ENCODE results near the gene CCDC88B. TPM values are rescaled to one million over a fixed set of nuclear protein-coding genes. Genes with fewer than 3 reads are reported as not detected.

Gene CCDC88B
- total and polyA plus RNA-seq, 5 donors, result 5.9 to 25.1 (median 12.7) TPM

GRCh38 chr11:64297699-64298358, 42.2 kb upstream of the CCDC88B start:
- ATAC-seq (no peak), DNase-seq (peak in 1 of 3 donors; percentile 68)
- H3K9me3 ChIP-seq (ENCODE audit: control insufficient read depth, low read length), result no peaks in the 10 kb centered on the region
- peaks cover 2% of the 10 kb centered on the region for H3K4me1 ChIP-seq (ENCODE audit: control insufficient read depth, insufficient read depth, low read length)
- no peaks in the 10 kb centered on the region for H3K27me3 ChIP-seq (ENCODE audit: control insufficient read depth, insufficient read depth)
- H3K4me3 ChIP-seq (ENCODE audit: low read length), result no peak overlapping the region
- no peak overlapping the region for H3K27ac ChIP-seq (ENCODE audit: low read length)
- intact Hi-C loops (cut with DNase I), result no loop called here
- 42% methylated on average over 18 of the region's 18 CpGs for WGBS

- Histone ChIP-seq H3K4me3 (ENCODE audit: low read length) (peak overlapping the region; percentile 37), H3K4me1 (ENCODE audit: control insufficient read depth, insufficient read depth, low read length) (peaks cover 6% of the 10 kb centered on the region), H3K27ac (ENCODE audit: low read length) (no peak overlapping the region), H3K27me3 (ENCODE audit: control insufficient read depth, insufficient read depth) (no peaks in the 10 kb centered on the region), H3K9me3 (ENCODE audit: control insufficient read depth, low read length) (no peaks in the 10 kb centered on the region)
- WGBS, result 4% methylated on average over 60 of the region's 60 CpGs
- ATAC-seq (peak; percentile 54 to 61), DNase-seq (peak; percentile 74 to 92 (median 91))
- intact Hi-C loops (cut with DNase I), result no loop called here
Measured at GRCh38 chr11:64298966-64299846, 40.8 kb upstream of the CCDC88B start.

GRCh38 chr11:64299847-64300648, 40.0 kb upstream of the CCDC88B start, which contains the start of gene CATSPERZ:
Gene CATSPERZ (plus strand): TSS chr11:64300358. CDS start chr11:64300411, 53 bp downstream.
- no peak for ATAC-seq
- Histone ChIP-seq H3K27ac (ENCODE audit: low read length) (no peak within 1 kb of the TSS), H3K4me3 (ENCODE audit: low read length) (peak within 1 kb of the TSS; percentile 37), H3K27me3 (ENCODE audit: control insufficient read depth, insufficient read depth) (no peaks in the 10 kb centered on the region), H3K9me3 (ENCODE audit: control insufficient read depth, low read length) (no peaks in the 10 kb centered on the region), H3K4me1 (ENCODE audit: control insufficient read depth, insufficient read depth, low read length) (peaks cover 6% of the 10 kb centered on the region)
- peak in 2 of 3 donors; percentile 66 for DNase-seq
- intact Hi-C loops (cut with DNase I), result loop anchor here in 2 of 4 donors (2.0 to 5.0 kb wide), 4 partner anchors 63 to 113 kb away; partner anchors contain the start of genes FERMT3 (in 1 of the 2) and STIP1 (in 1 of the 2)
- 10% methylated on average over 54 of the region's 54 CpGs for WGBS

GRCh38 chr11:64303109-64304031, 36.6 kb upstream of the CCDC88B start:
- DNase-seq (peak in 2 of 3 donors; percentile 39 to 47), ATAC-seq (no peak)
- intact Hi-C loops (cut with DNase I), result loop anchor here in 1 of 4 donors (5.0 kb wide), 3 partner anchors 66 to 116 kb away; partner anchors contain the start of genes FERMT3 and STIP1
- peaks cover 10% of the 10 kb centered on the region for H3K4me1 ChIP-seq (ENCODE audit: control insufficient read depth, insufficient read depth, low read length)
- 84% methylated on average over 13 of the region's 13 CpGs for WGBS
- H3K9me3 ChIP-seq (ENCODE audit: control insufficient read depth, low read length), result no peaks in the 10 kb centered on the region
- H3K27me3 ChIP-seq (ENCODE audit: control insufficient read depth, insufficient read depth), result no peaks in the 10 kb centered on the region
- H3K4me3 ChIP-seq (ENCODE audit: low read length), result no peak overlapping the region
- H3K27ac ChIP-seq (ENCODE audit: low read length), result peak overlapping the region; percentile 83

GRCh38 chr11:64304032-64304315, 36.0 kb upstream of the CCDC88B start:
- no peak for ATAC-seq
- no peak for DNase-seq
- 55% methylated on average over 5 of the region's 5 CpGs for WGBS
- H3K4me3 ChIP-seq (ENCODE audit: low read length), result no peak overlapping the region
- no peaks in the 10 kb centered on the region for H3K9me3 ChIP-seq (ENCODE audit: control insufficient read depth, low read length)
- intact Hi-C loops (cut with DNase I), result loop anchor here in 1 of 4 donors (5.0 kb wide), 3 partner anchors 67 to 117 kb away; partner anchors contain the start of genes FERMT3 and STIP1
- H3K27me3 ChIP-seq (ENCODE audit: control insufficient read depth, insufficient read depth), result no peaks in the 10 kb centered on the region
- H3K4me1 ChIP-seq (ENCODE audit: control insufficient read depth, insufficient read depth, low read length), result peaks cover 10% of the 10 kb centered on the region
- peak overlapping the region; percentile 83 for H3K27ac ChIP-seq (ENCODE audit: low read length)

- Histone ChIP-seq H3K27me3 (ENCODE audit: control insufficient read depth, insufficient read depth) (no peaks in the 10 kb centered on the region), H3K4me1 (ENCODE audit: control insufficient read depth, insufficient read depth, low read length) (peaks cover 10% of the 10 kb centered on the region), H3K9me3 (ENCODE audit: control insufficient read depth, low read length) (no peaks in the 10 kb centered on the region), H3K4me3 (ENCODE audit: low read length) (peak overlapping the region; percentile 43), H3K27ac (ENCODE audit: low read length) (peak overlapping the region; percentile 83)
- ATAC-seq, result peak; percentile 55 to 56
- under 1% methylated on average over 46 of the region's 46 CpGs for WGBS
- peak; percentile 93 to 98 (median 97) for DNase-seq
- intact Hi-C loops (cut with DNase I), result loop anchor here in 1 of 4 donors (5.0 kb wide), 3 partner anchors 67 to 117 kb away; partner anchors contain the start of genes FERMT3 and STIP1
Measured at GRCh38 chr11:64304316-64305072, 35.5 kb upstream of the CCDC88B start.

- DNase-seq, result peak; percentile 100
- H3K4me1 ChIP-seq (ENCODE audit: control insufficient read depth, insufficient read depth, low read length), result peaks cover 10% of the 10 kb centered on the region
- H3K27ac ChIP-seq (ENCODE audit: low read length), result peak within 1 kb of the TSS; percentile 83
- ATAC-seq, result peak; percentile 92 to 93
- peak within 1 kb of the TSS; percentile 59 for H3K4me3 ChIP-seq (ENCODE audit: low read length)
- intact Hi-C loops (cut with DNase I), result no loop called here
- no peaks in the 10 kb centered on the region for H3K9me3 ChIP-seq (ENCODE audit: control insufficient read depth, low read length)
- no peaks in the 10 kb centered on the region for H3K27me3 ChIP-seq (ENCODE audit: control insufficient read depth, insufficient read depth)
- under 1% methylated on average over 81 of the region's 81 CpGs for WGBS
Measured at GRCh38 chr11:64305075-64305690, 34.8 kb upstream of the CCDC88B start, which contains the start of gene ESRRA. Gene ESRRA (plus strand): TSS chr11:64305524. CDS start chr11:64307180, 1,656 bp downstream.

GRCh38 chr11:64305691-64306562, 34.1 kb upstream of the CCDC88B start:
- H3K4me1 ChIP-seq (ENCODE audit: control insufficient read depth, insufficient read depth, low read length), result peaks cover 8% of the 10 kb centered on the region
- peak overlapping the region; percentile 53 for H3K27ac ChIP-seq (ENCODE audit: low read length)
- intact Hi-C loops (cut with DNase I), result no loop called here
- DNase-seq (peak; percentile 77 to 90 (median 89)), ATAC-seq (peak; percentile 25 to 26)
- H3K27me3 ChIP-seq (ENCODE audit: control insufficient read depth, insufficient read depth), result no peaks in the 10 kb centered on the region
- no peaks in the 10 kb centered on the region for H3K9me3 ChIP-seq (ENCODE audit: control insufficient read depth, low read length)
- H3K4me3 ChIP-seq (ENCODE audit: low read length), result peak overlapping the region; percentile 59
- 1% methylated on average over 71 of the region's 71 CpGs for WGBS

Measured in right cardiac atrium (tissue), 5 donors.